ENCODE measurements around the gene SLC9A3.
"Not testable (repeated sequence)": the region's sequence is repeated elsewhere in the genome, so short reads cannot be mapped to it uniquely, and the experiment has no call there.

SLC9A3 gene
- total RNA-seq, result 0 to 0.13 (median 0) reads per million in 18 experiments

DNA sequence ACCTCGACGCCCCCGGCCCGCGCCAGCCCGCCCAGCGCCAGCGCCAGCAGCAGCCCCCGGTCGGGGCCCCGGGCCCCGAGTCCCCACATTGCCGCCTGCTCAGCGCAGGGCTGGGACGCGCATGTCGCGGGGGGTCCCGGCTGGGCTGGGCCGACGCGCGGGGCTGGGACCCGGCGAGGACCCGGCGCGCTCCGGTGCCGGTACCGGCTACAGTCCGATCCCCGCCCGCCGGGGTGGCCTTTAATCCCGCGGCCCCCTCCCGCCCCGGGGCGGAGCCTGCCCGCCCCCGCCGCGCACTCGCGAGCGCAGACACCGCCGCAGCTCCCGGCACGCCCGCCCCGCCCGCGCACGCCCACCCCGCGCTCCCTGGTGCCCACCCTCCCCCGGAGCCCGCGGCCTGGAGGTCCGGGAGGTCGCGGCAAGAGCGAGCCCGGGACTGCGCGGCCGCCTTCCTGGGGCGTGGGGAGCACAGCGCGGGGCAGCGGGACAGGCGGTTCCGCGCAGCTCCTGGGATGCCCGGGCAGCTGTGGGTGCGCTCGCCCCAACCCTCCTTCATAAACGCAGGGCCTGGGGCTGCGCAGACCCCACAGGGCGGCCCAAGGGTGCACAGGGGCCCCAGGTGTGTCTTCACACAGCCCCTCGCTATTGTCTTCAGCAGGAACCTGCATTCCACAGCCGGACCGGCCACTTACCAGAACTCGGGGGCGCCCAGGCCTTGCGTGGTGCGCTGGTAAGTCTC is at the start of gene SLC9A3:
Gene SLC9A3, minus strand, starts transcription at position 216 of the 739 bp plus-strand sequence.
- DNase-seq, result no peak

DNA sequence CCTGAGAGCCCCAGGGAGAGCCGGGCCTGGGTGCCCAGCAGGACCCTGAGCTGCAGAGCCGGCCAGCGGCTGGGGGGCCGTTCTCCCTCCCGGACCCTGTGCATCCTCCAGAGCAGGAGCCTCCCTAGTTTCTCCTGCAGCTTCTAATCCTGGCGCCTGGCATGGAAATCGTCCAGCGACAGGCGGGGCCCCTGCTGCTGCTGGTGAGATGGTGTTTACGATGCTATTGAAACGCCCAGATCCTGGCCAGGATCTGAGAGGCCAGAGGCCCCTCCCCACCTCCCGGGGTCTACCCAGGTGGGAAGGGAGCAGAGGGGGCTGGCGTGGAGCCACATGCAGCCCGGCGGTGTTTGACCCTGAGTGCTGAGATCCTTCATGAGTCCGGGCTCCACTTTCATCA is 49.7 kb upstream of the SLC9A3 start:
- DNase-seq, result no peak

DNA sequence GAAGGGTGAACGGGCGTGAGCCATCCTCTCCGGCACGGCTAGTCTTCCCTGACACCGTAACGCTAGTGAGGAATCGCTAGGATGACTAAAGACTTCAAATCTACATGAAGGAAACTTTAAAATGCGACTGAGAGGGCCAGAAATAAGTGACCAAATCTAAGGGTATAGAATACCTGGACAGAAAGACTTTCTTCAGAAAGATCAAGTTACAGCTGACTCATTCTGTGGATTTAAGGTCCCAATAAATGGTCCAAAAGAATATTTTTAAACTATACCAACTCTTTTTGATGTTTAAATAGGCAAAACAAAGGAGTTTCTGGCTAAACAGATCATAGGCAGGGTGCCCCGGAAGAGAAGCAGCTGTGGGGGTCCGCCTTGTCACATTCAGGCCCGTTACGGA is 49.0 kb upstream of the SLC9A3 start:
- DNase-seq, result no peak

GRCh38 chr5:572398-573019 is 48.3 kb upstream of the SLC9A3 start:
- no peak for DNase-seq

GRCh38 chr5:571791-572190 is 47.5 kb upstream of the SLC9A3 start:
- DNase-seq, result no peak

DNA sequence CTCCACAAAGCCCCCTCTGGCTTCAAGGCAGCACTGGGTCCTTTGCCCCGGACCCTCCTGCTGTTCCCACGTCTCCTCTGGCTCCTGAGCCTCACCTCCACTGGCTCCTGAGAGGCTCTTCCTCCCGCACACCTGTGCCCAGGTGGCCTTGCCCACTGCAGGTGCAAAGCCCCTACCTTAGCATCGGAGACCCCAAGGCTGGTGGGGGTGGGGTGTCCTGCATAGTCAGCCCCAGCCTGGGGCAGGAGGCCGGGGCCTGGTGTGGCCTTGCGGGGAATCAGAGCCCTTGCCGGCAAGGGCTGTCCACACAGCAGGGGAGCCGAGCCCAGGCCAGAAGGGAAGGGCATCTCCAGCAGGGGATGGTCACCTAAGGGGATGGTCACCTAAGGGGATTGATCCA is 46.6 kb upstream of the SLC9A3 start:
- no peak for DNase-seq

GRCh38 chr5:570446-570845 is 46.2 kb upstream of the SLC9A3 start:
- DNase-seq, result no peak

GRCh38 chr5:569868-570361 is 45.7 kb upstream of the SLC9A3 start:
- DNase-seq, result no peak

DNA sequence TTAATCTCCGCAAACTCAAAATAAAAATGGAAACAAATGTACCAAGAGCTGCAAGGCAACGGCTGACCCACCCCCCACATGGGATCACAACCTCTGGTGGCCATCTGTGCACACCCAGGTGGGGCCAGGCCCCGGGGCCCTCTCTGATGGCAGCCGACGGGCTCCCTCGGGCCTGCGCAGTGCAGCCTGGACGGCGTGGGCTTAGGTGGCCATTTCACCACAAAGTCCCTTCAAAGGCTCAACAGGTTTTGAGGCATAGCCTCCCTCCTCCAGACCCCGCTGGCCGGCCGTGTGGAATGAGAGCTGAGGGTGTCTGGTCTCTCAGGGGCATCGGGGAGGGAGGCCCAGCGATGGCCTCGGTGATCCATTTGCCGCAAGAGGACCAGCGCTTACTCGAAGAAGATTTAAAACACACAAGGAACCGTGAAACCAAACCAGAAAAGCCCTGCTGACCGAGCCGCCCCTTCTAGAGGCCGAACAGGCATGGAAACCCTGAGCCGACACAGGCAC is 45.2 kb upstream of the SLC9A3 start:
- DNase-seq, result no peak

DNA sequence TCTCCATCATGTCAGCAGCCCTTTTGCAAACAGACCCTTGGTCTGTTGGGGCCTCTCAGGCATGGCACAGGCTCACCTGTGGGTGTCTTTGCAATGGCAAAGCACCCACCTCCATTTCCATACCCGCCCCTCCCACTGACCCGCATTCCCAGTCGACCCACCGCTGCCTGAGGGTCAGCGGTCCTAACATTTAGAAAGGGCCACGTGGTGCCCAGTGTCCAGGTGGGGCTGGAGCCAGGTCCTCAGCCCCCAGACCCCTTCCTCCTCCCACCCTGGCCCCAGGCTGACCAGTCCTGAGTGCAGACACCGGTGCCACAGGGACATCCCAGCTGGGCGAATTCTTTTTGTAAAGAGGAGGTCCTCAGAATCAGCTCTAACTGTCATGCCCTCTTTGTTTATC is 44.6 kb upstream of the SLC9A3 start:
- no peak for DNase-seq

- peak; percentile 13 to 52 for DNase-seq
Measured at GRCh38 chr5:568061-568781, 44.0 kb upstream of the SLC9A3 start.

DNA sequence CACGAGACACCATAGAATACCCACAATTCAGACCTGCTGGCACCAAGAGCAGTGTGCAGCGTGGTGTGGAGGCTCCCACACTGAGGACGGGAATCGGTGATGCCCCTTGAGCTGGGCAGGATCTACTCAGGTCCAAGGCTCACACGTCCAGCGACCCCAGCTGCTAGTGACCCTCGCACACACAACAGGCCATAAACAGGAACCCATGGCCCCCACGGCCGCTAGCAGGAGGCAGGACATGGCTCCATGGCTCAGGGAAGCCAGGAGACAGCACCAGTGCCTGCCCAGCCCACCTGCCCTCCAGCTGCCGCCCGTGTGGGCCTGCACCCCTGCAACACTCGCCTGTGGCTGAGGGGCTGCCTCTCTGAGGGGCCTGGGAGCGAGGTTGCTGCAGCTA is 43.4 kb upstream of the SLC9A3 start:
- DNase-seq, result no peak

- no peak for DNase-seq
Measured at GRCh38 chr5:566636-567309, 42.5 kb upstream of the SLC9A3 start.

GRCh38 chr5:565782-566440 is 41.7 kb upstream of the SLC9A3 start:
- DNase-seq, result no peak

DNA sequence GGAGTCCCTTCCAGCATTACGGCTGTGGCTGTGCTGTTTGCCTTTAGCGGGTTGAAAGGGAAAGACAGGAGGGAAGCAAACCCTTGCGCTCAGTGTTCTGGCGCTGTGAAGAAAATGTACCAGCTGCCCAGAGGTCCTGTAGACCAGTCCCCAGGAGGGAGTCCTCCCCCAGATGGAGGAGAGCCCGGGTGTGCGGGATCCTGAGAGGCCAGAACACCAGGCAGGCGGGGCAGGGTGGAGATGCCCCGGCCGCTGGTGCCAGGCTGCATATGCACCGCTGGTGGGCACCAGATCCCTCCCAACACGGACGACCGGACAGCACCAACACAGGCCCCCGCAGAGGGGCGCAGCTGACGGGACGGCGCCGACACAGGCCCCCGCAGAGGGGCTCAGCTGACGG is 37.2 kb upstream of the SLC9A3 start:
- DNase-seq, result no peak

- no peak for DNase-seq
Measured at GRCh38 chr5:560792-561166, 36.5 kb upstream of the SLC9A3 start.

GRCh38 chr5:558871-559503 is 34.7 kb upstream of the SLC9A3 start:
- no peak for DNase-seq

- no peak for DNase-seq
Measured at GRCh38 chr5:558326-558725, 34.1 kb upstream of the SLC9A3 start.

DNA sequence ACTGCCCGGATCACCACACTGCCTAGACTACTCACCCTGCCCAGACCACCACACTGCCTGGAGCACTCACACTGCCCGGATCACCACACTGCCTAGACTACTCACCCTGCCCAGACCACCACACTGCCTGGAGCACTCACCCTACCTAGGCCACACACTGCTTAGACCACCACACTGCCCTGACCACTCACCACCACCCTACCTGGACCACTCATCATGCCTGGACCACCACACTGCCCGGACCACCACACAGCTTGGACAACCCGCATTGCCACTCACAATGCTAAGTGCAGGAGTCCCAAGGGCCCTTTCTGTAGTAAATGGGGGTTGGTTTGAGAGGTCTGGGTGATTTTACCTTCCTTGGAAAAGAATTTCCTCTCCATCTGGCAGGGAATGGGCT is 33.7 kb upstream of the SLC9A3 start:
- DNase-seq, result not testable (repeated sequence)

DNA sequence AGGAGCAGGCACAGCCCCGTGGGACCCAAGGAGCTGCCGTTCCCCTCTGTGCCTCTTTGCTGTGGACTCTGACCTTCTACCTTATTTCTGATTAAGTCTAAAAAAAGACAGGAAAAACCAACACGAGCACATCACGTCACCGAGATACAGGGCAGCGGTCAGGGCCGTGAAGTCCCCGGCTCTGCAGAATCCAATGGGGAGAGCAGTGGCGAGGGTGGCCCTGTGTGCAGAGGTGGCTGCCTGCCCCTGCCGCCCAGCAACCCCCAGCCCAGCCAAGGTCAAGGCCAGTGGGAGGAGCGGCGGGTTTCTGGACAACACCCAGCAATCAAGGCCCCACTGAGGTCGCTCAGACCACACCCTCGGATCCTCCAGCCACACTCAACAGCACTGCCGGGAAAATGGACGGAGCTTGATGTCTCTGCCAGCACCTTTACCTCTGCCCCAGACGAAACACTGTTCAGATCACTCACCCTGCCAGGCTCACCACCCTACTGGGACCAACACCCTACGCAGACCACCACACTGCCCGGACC is 32.7 kb upstream of the SLC9A3 start:
- DNase-seq, result no peak

DNA sequence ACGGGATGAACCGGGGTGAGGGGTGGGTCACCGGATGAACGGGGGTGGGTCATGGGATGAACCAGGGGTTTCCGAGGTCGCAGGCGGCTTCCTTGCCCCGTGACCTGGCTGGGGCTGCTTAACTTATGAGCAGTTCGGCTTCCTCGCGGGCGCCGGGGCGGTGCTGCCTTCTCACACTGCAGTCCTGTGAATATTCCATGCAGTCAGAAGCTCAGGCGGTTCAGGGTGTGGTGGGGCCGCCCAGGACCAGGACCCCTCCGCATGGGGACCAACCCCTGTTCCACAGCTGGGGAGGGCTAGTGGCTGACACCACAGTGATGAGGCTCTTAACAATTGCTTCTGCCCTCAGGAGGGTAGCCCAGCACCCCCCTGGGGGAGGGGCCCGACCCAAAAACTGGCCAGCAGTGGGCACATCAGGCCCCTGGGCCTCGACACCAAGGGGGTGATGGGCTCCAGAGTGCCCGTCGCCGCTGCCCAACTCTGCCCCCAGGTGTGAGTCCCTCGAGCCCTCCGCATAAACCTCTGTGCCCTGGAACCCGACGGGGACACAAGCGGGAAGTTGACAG is 30.9 kb upstream of the SLC9A3 start:
- no peak for DNase-seq
